ENCODE results near the gene MVP. TPM values are rescaled to one million over a fixed set of nuclear protein-coding genes. Genes with fewer than 3 reads are reported as not detected.
A peak's percentile ranks its signal among the peaks of the same experiment; 100 is the strongest.
"Not testable (repeated sequence)": the region's sequence is repeated elsewhere in the genome, so short reads cannot be mapped to it uniquely, and the experiment has no call there.

Gene MVP
- 17.2 and 32.7 TPM in 2 replicates for total RNA-seq (2014; rRNA removed; shearing (Covaris generic))

GRCh38 chr16:29820271-29820701, at the start of gene MVP:
Gene MVP, plus strand, starts transcription at chr16:29820462. Its CDS starts 10,088 bp downstream, at chr16:29830550.
- in situ Hi-C loops (cut with HindIII; ENCODE audit: low sequenced_read_pairs) = no loop called here
- DNase-seq (ENCODE audit: low spot score) = no peak

GRCh38 chr16:29772330-29772729, 47.9 kb upstream of the MVP start:
- DNase-seq (ENCODE audit: low spot score); in situ Hi-C loops (cut with HindIII; ENCODE audit: low sequenced_read_pairs): not testable (repeated sequence)

GRCh38 chr16:29774730-29775129, 45.5 kb upstream of the MVP start:
- no peak for DNase-seq (ENCODE audit: low spot score)
- in situ Hi-C loops (cut with HindIII; ENCODE audit: low sequenced_read_pairs) = no loop called here

- in situ Hi-C loops (cut with HindIII; ENCODE audit: low sequenced_read_pairs) = no loop called here
- DNase-seq (ENCODE audit: low spot score) = no peak
Measured at GRCh38 chr16:29775742-29776408, 44.4 kb upstream of the MVP start.

- DNase-seq (ENCODE audit: low spot score) = no peak
- in situ Hi-C loops (cut with HindIII; ENCODE audit: low sequenced_read_pairs) = no loop called here
Measured at GRCh38 chr16:29777576-29778350, 42.5 kb upstream of the MVP start, which contains the start of gene ZG16. Gene ZG16, plus strand, starts transcription at chr16:29778256. Its CDS starts 1,011 bp downstream, at chr16:29779267.

- in situ Hi-C loops (cut with HindIII; ENCODE audit: low sequenced_read_pairs) = no loop called here
- no peak for DNase-seq (ENCODE audit: low spot score)
Measured at GRCh38 chr16:29779474-29779873, 40.8 kb upstream of the MVP start.

GRCh38 chr16:29783094-29783953, 36.9 kb upstream of the MVP start:
- DNase-seq (ENCODE audit: low spot score); in situ Hi-C loops (cut with HindIII; ENCODE audit: low sequenced_read_pairs): not testable (repeated sequence)

GRCh38 chr16:29784157-29784556, 36.1 kb upstream of the MVP start:
- no peak for DNase-seq (ENCODE audit: low spot score)
- in situ Hi-C loops (cut with HindIII; ENCODE audit: low sequenced_read_pairs) = no loop called here

- in situ Hi-C loops (cut with HindIII; ENCODE audit: low sequenced_read_pairs) = no loop called here
- DNase-seq (ENCODE audit: low spot score) = peak; percentile 73
Measured at GRCh38 chr16:29784901-29785500, 35.3 kb upstream of the MVP start.

GRCh38 chr16:29787155-29787554, 33.1 kb upstream of the MVP start:
- DNase-seq (ENCODE audit: low spot score); in situ Hi-C loops (cut with HindIII; ENCODE audit: low sequenced_read_pairs): not testable (repeated sequence)

GRCh38 chr16:29789775-29790182, 30.5 kb upstream of the MVP start:
- in situ Hi-C loops (cut with HindIII; ENCODE audit: low sequenced_read_pairs) = no loop called here
- DNase-seq (ENCODE audit: low spot score) = no peak

GRCh38 chr16:29790183-29790948, 29.9 kb upstream of the MVP start, which contains the start of gene KIF22:
Gene KIF22, plus strand, starts transcription at chr16:29790751. Its CDS starts 9 bp downstream, at chr16:29790760.
- in situ Hi-C loops (cut with HindIII; ENCODE audit: low sequenced_read_pairs) = no loop called here

GRCh38 chr16:29790949-29791844, 29.1 kb upstream of the MVP start:
- in situ Hi-C loops (cut with HindIII; ENCODE audit: low sequenced_read_pairs) = no loop called here
- no peak for DNase-seq (ENCODE audit: low spot score)

More at GRCh38 chr16:29790183-29790948, 29.9 kb upstream of the MVP start, which contains the start of gene KIF22:
- peak; percentile 98 for DNase-seq (ENCODE audit: low spot score)

GRCh38 chr16:29791845-29792807, 28.1 kb upstream of the MVP start:
- in situ Hi-C loops (cut with HindIII; ENCODE audit: low sequenced_read_pairs) = no loop called here
- no peak for DNase-seq (ENCODE audit: low spot score)

- DNase-seq (ENCODE audit: low spot score); in situ Hi-C loops (cut with HindIII; ENCODE audit: low sequenced_read_pairs): not testable (repeated sequence)
Measured at GRCh38 chr16:29793153-29793552, 27.1 kb upstream of the MVP start.

GRCh38 chr16:29794231-29794710, 26.0 kb upstream of the MVP start:
- no peak for DNase-seq (ENCODE audit: low spot score)
- in situ Hi-C loops (cut with HindIII; ENCODE audit: low sequenced_read_pairs) = no loop called here
